Aorta (tissue), 5 donors: Measurements from ENCODE around the gene GALNT14. TPM values are rescaled to one million over a fixed set of nuclear protein-coding genes. Genes with fewer than 3 reads are reported as not detected.

Source experiments
- ATAC-seq: fragments of 200-7000 bp; cut with Tn5 transposase; one replicate; pipeline ENCODE4 v1.9.1; 2022; ENCODE audit warnings: moderate library complexity; ENCODE audit not compliant: low FRiP score
- DNase-seq, 2 donors: peaks; one replicate each; pipeline ENCODE4 v3.0.0-alpha.2; 2020
- H3K27ac ChIP-seq, 2 donors: one replicate each; pipeline ENCODE4 v1.5.1; 2013; ENCODE audit warnings: low read length in 2 of 2, mild to moderate bottlenecking in 2 of 2, moderate library complexity in 2 of 2, control low read depth in 1 of 2, inconsistent platforms in 1 of 2, low read depth in 1 of 2
- H3K27me3 ChIP-seq, 2 donors: one replicate each; pipeline ENCODE4 v1.6.1; 2013; ENCODE audit warnings: control low read depth in 1 of 2, low read length in 1 of 2, mild to moderate bottlenecking in 1 of 2, moderate library complexity in 1 of 2; ENCODE audit not compliant: insufficient read depth in 2 of 2, control insufficient read depth in 1 of 2
- H3K36me3 ChIP-seq, 2 donors: one replicate each; pipeline ENCODE4 v1.6.1; 2013; ENCODE audit warnings: control low read depth in 1 of 2, low read length in 1 of 2, mild to moderate bottlenecking in 1 of 2; ENCODE audit not compliant: insufficient read depth in 2 of 2, control insufficient read depth in 1 of 2
- H3K4me1 ChIP-seq, 2 donors: one replicate each; pipeline ENCODE4 v1.6.1; 2013; ENCODE audit warnings: low read length in 2 of 2, control low read depth in 1 of 2, mild to moderate bottlenecking in 1 of 2, moderate library complexity in 1 of 2; ENCODE audit not compliant: insufficient read depth in 2 of 2, control insufficient read depth in 1 of 2
- H3K4me3 ChIP-seq, 2 donors: one replicate each; pipeline ENCODE4 v1.5.1; 2013; ENCODE audit warnings: low read length in 2 of 2, control low read depth in 1 of 2, mild to moderate bottlenecking in 1 of 2
- H3K9me3 ChIP-seq: one replicate; pipeline ENCODE4 v1.6.1; 2013; ENCODE audit warnings: mild to moderate bottlenecking, low read length; ENCODE audit not compliant: control insufficient read depth
- WGBS, 2 donors: extraction: QIAGEN DNeasy Blood & Tissue Kit; methylation state at CpG; one replicate each; pipeline ENCODE4 v1.1.7; 2013; 5-methylcytosine and 5-hydroxymethylcytosine counted together
- intact Hi-C, 2 donors: fragments of 100-400 bp; cut with DNase I; formaldehyde crosslinking; loops; one replicate each; pipeline versions ENCODE4 v1.14.2 to v1.15.0; 2022
- polyA plus RNA-seq, 2 donors: library from polyadenylated mRNA; stranded (reverse); fragments of 200-250 nt; gene quantifications; one replicate each; pipeline ENCODE4 v1.2.3, GENCODE V29; 2013
- total RNA-seq, 2 donors: library from RNA; stranded (reverse); fragmentation: NEBNext Ultra II Directional; extraction: Animal tissue kit (Norgen Biotek cat#: 25700); gene quantifications; one replicate each; pipeline ENCODE4 v1.2.1, GENCODE V29; 2021
- donor health status: healthy with polysubstance abuse.
- donor health status: Bipolar disorder and iron deficiency.
- donor health status: DM: no; HTN: no; CAD: no.
- donor health status: DM: no; HTN: no; CAD: no.
- donor health status: DM: yes; HTN: yes; CAD: no.

GALNT14 gene
- total and polyA plus RNA-seq, 4 donors: 0.74 to 1.7 (median 1.2) TPM; not detected in 1

- no peaks in the 10 kb centered on the region for H3K27me3 ChIP-seq
- intact Hi-C loops: no loop called here
- H3K9me3 ChIP-seq: no peaks in the 10 kb centered on the region
- 80 to 83% methylated on average over 13 of the region's 13 CpGs for WGBS, 2 donors
- H3K36me3 ChIP-seq: no peaks in the 10 kb centered on the region
- H3K27ac ChIP-seq: no peak overlapping the region
- no peaks in the 10 kb centered on the region for H3K4me1 ChIP-seq
- no peak for DNase-seq
- H3K4me3 ChIP-seq: no peak overlapping the region
- no peak for ATAC-seq
Observed at GRCh38 chr2:31058096-31059035, 79.9 kb downstream of the GALNT14 start.

DNA sequence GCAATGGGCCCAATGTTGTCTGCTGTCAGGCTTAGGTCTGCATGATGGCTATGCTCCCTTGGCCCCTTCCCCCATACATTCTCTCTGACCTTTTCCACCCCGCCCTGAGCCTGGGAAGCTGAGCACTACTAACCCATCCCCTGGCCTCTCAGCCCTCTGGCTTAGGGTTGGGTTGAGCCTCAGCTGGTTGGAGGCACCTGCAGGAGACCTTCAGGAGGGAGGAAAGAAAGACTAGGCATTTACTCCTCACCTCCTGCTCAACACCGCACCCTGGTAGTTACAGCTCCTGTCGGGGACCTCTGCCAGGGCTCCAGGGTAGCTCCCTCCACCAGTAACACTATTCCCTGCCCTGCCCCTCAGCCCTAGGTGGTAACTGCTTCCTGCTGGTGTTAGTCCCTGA, 80.5 kb downstream of the GALNT14 start:
- no peaks in the 10 kb centered on the region for H3K36me3 ChIP-seq
- 69 to 86% methylated on average over 3 of the region's 3 CpGs for WGBS, 2 donors
- H3K4me3 ChIP-seq: no peak overlapping the region
- no peaks in the 10 kb centered on the region for H3K4me1 ChIP-seq
- no peaks in the 10 kb centered on the region for H3K9me3 ChIP-seq
- ATAC-seq (peak; percentile 17), DNase-seq (no peak)
- no peak overlapping the region for H3K27ac ChIP-seq
- intact Hi-C loops: no loop called here
- no peaks in the 10 kb centered on the region for H3K27me3 ChIP-seq

DNA sequence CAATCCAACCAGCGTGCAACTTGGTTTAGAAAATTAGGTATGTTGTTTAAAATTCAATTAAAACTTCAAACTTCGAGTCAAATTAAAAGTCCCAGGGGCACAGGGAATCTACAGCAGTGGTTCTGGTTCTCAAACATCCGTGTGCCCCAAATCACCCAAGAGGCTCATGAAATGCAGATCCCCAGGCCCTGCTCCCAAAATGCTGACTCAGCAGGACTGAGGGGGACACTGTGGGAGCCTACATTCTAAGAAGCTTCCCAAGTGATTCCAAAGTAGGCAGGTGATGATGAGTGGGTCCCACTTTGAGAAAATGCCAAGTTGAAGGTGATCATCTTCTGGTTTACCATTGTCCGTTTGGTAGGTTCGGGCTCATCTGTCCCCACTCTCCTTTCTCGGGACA, 82.3 kb downstream of the GALNT14 start:
- intact Hi-C loops: no loop called here
- Histone ChIP-seq H3K36me3 (no peaks in the 10 kb centered on the region), H3K4me1 (no peaks in the 10 kb centered on the region), H3K9me3 (no peaks in the 10 kb centered on the region), H3K4me3 (no peak overlapping the region), H3K27ac (no peak overlapping the region), H3K27me3 (no peaks in the 10 kb centered on the region)
- DNase-seq: no peak
- no peak for ATAC-seq
- WGBS, 2 donors: 92% methylated on average over 6 of the region's 6 CpGs

DNA sequence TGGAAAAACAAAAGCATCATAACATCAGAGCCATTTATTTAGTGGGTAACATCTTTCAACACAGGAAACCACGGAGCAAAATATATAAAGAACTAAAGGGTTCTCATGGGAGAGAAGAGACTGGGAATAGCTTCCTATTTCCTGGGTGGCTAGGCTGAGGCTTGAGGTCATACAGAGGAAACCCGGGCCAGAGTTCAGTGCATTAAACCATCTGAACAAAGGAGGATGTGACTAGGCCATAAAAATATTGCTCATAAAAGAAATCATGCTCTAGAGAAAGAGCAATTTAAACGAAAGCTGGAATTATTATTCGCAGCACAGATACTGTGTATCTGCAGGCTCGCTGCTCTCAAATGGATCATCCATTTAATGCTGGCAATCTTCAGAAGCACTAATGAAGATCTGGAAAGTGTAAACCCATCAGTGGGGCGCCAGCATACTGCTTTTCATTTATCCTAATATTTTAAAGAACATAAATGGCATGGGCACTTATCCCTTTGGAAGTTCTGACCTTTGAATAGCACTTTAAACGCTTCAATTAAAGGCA, 83.3 kb downstream of the GALNT14 start:
- Histone ChIP-seq H3K4me3 (no peak overlapping the region), H3K27me3 (no peaks in the 10 kb centered on the region), H3K9me3 (no peaks in the 10 kb centered on the region), H3K4me1 (no peaks in the 10 kb centered on the region), H3K27ac (no peak overlapping the region), H3K36me3 (no peaks in the 10 kb centered on the region)
- intact Hi-C loops: no loop called here
- ATAC-seq: no peak
- no peak for DNase-seq
- WGBS, 2 donors: 76 to 77% methylated on average over 7 of the region's 7 CpGs

DNA sequence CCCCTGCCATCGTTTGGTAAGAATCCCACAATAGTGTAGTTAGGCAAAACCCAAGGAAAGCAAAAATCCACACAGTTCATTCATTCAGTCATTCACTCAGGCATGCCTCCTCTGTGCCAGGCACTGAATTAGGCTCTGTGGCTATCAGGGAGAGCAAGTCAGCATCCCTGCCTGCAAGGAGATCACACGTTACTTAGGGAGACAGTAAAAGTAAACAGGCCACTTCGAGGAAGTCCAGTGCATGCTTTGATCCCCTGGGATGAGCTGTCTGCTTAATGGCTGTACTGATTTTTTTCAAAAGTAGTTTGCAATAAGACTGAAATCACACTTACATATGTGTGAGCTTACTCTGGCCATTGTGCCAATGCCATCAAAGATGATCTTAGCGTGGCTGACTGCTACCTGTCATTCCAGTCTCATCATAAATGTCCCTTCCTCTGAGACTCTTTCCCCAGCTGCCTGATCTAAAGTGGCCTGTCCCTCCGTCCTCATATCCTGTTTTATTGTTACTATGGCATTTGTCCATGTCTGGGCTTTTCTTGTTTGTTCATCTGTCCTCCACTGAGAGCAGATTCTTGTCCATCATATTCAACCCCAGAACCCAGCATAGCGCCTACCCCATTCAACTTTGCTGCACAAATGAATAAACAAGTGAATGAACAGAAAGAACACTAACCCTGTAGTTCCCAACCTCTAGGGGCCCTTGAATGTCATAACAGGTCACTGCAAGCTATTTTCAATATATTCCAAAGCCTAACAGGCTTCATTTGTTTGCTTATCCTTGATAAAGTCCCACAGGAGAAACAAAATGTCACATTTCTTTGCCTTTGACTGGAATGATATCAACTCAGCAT, 84.1 kb downstream of the GALNT14 start:
- DNase-seq (no peak), ATAC-seq (no peak)
- H3K4me3 ChIP-seq: no peak overlapping the region
- no peak overlapping the region for H3K27ac ChIP-seq
- H3K27me3 ChIP-seq: no peaks in the 10 kb centered on the region
- no peaks in the 10 kb centered on the region for H3K4me1 ChIP-seq
- H3K36me3 ChIP-seq: no peaks in the 10 kb centered on the region
- H3K9me3 ChIP-seq: no peaks in the 10 kb centered on the region
- intact Hi-C loops: no loop called here
- 63 to 68% methylated on average over 6 of the region's 6 CpGs for WGBS, 2 donors

- no peaks in the 10 kb centered on the region for H3K36me3 ChIP-seq
- intact Hi-C loops: no loop called here
- 90 to 92% methylated on average over 5 of the region's 5 CpGs for WGBS, 2 donors
- ATAC-seq (no peak), DNase-seq (no peak)
- no peaks in the 10 kb centered on the region for H3K9me3 ChIP-seq
- H3K27me3 ChIP-seq: no peaks in the 10 kb centered on the region
- no peak overlapping the region for H3K27ac ChIP-seq
- H3K4me3 ChIP-seq: no peak overlapping the region
- H3K4me1 ChIP-seq: no peaks in the 10 kb centered on the region
Observed at GRCh38 chr2:31052284-31052683, 86.0 kb downstream of the GALNT14 start.

DNA sequence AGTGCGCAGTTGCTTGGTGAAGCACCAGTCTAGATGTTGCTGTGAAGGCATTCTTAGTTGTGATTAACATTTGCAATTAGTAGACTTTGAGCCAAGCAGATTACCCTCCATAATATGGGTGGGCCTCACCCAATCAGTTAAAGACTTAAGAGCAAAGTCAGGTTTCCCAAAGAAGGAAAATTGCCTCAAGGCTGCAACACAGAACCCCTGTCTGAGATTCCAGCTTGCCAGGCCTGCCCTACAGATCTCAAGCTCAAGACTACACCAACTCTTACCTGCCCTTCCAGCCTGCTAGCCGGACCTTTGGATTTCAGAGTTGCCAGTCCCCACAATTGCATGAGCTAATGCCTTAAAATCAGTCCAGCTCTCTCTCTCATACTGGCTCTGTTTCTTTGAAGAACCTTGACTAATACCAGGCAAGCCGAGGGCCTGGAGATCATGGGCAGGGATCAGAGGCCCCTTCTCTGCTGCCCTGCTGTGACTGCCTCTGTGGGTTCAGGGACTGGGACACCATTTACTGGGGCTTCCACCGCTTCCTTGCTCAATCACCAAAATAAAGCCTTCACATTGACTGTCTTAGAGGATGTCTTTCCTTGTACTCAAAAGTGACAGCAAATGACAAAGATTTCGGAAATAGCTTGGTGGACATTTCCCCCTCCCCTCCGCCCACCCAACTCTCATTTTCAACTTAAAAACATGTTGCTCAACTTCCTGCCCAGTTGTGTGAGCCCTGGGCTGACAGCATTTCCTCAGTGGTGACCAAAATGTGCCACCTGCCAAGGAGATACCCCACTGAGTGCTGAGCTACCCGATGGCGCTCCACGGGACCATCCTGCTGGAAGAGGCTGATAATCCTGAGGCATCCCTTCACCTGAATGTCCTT, 86.7 kb downstream of the GALNT14 start:
- WGBS, 2 donors: 84 to 87% methylated on average over 9 of the region's 9 CpGs
- ATAC-seq: no peak
- no peaks in the 10 kb centered on the region for H3K4me1 ChIP-seq
- H3K27me3 ChIP-seq: no peaks in the 10 kb centered on the region
- no peaks in the 10 kb centered on the region for H3K36me3 ChIP-seq
- H3K9me3 ChIP-seq: no peaks in the 10 kb centered on the region
- intact Hi-C loops: no loop called here
- DNase-seq: no peak
- no peak overlapping the region for H3K27ac ChIP-seq
- no peak overlapping the region for H3K4me3 ChIP-seq

DNA sequence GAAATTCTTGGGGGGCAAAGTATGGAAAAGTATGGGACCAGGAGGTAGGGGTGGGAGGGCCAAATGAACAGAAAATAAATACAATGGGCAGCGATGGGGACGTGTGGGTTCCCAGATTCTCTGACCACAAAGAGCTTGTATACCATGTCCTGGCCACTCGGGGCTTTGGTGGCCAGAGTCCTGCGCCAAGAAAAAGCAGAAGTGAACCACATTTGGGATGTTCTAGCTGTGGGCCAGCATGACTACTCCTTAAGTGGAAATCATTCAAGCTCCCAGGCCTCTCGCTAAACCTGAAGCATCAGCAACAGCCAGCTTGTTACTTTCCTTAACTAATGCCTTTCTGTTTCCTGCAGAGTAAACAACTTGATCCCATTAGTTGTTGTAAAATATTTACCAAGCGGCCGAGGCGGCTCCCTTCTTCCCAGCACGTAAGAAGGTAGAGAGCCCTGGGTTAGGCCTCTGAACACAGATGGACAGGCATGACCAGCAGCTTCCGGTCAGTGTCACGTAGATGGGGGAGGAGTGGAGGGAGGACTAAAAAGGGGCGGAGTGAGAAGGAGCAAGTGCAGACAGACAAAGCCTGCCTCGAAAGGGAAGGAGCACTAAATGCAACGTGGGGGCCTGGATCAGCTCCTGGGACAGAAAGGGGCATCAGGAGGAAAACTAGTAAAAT, 88.2 kb downstream of the GALNT14 start:
- 69 to 76% methylated on average over 14 of the region's 14 CpGs for WGBS, 2 donors
- H3K9me3 ChIP-seq: no peaks in the 10 kb centered on the region
- no peaks in the 10 kb centered on the region for H3K27me3 ChIP-seq
- intact Hi-C loops: no loop called here
- H3K4me3 ChIP-seq: no peak overlapping the region
- DNase-seq (no peak), ATAC-seq (no peak)
- no peaks in the 10 kb centered on the region for H3K4me1 ChIP-seq
- no peaks in the 10 kb centered on the region for H3K36me3 ChIP-seq
- no peak overlapping the region for H3K27ac ChIP-seq
